A549 (cell line): ENCODE results near the gene TEDDM1. TPM values are rescaled to one million over a fixed set of nuclear protein-coding genes. Genes with fewer than 3 reads are reported as not detected.

Experiments
- ATAC-seq, 2 experiments: fragments of 200-7000 bp in 1 of 2; fragments of >200 bp in 1 of 2; cut with Nextera tagmentation in 1 of 2; cut with Tn5 transposase in 1 of 2; 3 replicates each; pipeline versions ENCODE4 v1.8.0 to v1.9.1; 2018 to 2020; ENCODE audit warnings: mild to moderate bottlenecking in 1 of 2, moderate library complexity in 1 of 2
- CTCF ChIA-PET: fragments of 300-600 bp; sonication (Branson Sonifier 250); formaldehyde crosslinking; extraction: SDS; loops from one replicate; lab custom pipeline; 2021; ENCODE audit warnings: antibody characterized with exemption, inconsistent platforms; lab: Yijun Ruan, JAX
- POLR2A ChIA-PET: fragments of 350-600 bp; formaldehyde crosslinking; extraction: SDS; loops from one replicate; lab custom pipeline; 2021; ENCODE audit warnings: antibody characterized with exemption, inconsistent platforms; lab: Yijun Ruan, JAX
- DNase-seq, 2 experiments: peaks; one replicate each; pipeline versions ENCODE4 v3.0.0 to v3.0.0-alpha.2; 2011 to 2016; ENCODE audit warnings: low read depth in 1 of 2, low spot score in 1 of 2
- FAIRE-seq: peaks from 2 replicates; lab custom pipeline; 2011; peaks lifted over from hg19 to GRCh38; lab: Jason Lieb, UNC
- H3K27ac ChIP-seq, 2 experiments: fragments of >200 bp; sonication (Bioruptor Twin); formaldehyde crosslinking; 3 replicates each; pipeline ENCODE4 v1.5.1; 2016 to 2017
- H3K4me1 ChIP-seq: fragments of >200 bp; sonication (Bioruptor Twin); formaldehyde crosslinking; 3 replicates; pipeline ENCODE4 v1.6.1; 2016
- H3K4me2 ChIP-seq: fragments of >200 bp; sonication (Bioruptor Twin); formaldehyde crosslinking; 3 replicates; pipeline ENCODE4 v1.6.1; 2016
- H3K4me3 ChIP-seq: fragments of >200 bp; sonication (Bioruptor Twin); formaldehyde crosslinking; 3 replicates; pipeline ENCODE4 v1.5.1; 2016
- H3K9me3 ChIP-seq: fragments of >200 bp; sonication (Bioruptor Twin); formaldehyde crosslinking; 3 replicates; pipeline ENCODE4 v1.6.1; 2016
- ATOH8 ChIP-seq: fragments of 250-450 bp; sonication (Bioruptor Pico); IDR thresholded peaks from 2 replicates; pipeline ENCODE4 v1.5.0; 2020; ENCODE audit warnings: low read depth, mild to moderate bottlenecking, moderate library complexity
- CBX2 ChIP-seq: fragments of 200-600 bp; sonication (generic); IDR thresholded peaks from 2 replicates; pipeline ENCODE4 v1.6.1; 2016; ENCODE audit warnings: low read depth, mild to moderate bottlenecking, borderline replicate concordance
- CTCF ChIP-seq: fragments of >200 bp; sonication (Bioruptor Twin); formaldehyde crosslinking; IDR thresholded peaks from 3 replicates; pipeline ENCODE4 v1.5.1; 2016
- E2F6 ChIP-seq: IDR thresholded peaks from 2 replicates; pipeline ENCODE4 v1.6.1; 2012; ENCODE audit warnings: low read depth, borderline replicate concordance
- EHF ChIP-seq: fragments of 250-450 bp; sonication (Bioruptor Pico); IDR thresholded peaks from 2 replicates; pipeline ENCODE4 v1.5.0; 2020; ENCODE audit warnings: mild to moderate bottlenecking
- EHMT2 ChIP-seq: fragments of 200-600 bp; sonication (generic); IDR thresholded peaks from 2 replicates; pipeline ENCODE4 v1.6.1; 2016; ENCODE audit warnings: antibody characterized with exemption, low read depth, mild to moderate bottlenecking, moderate library complexity
- ELK1 ChIP-seq: fragments of 150-350 bp; IDR thresholded peaks from 2 replicates; pipeline ENCODE4 v1.6.1; 2014; ENCODE audit warnings: low read depth, mild to moderate bottlenecking, low read length
- EP300 ChIP-seq, 2 experiments: fragments of >200 bp; sonication (Bioruptor Twin); formaldehyde crosslinking; IDR thresholded peaks; 2 replicates in 1 of 2; 3 replicates in 1 of 2; pipeline ENCODE4 v1.6.1; 2016 to 2017
- GATA3 ChIP-seq: IDR thresholded peaks from 2 replicates; pipeline ENCODE4 v1.6.1; 2012; ENCODE audit warnings: borderline replicate concordance
- HOXA7 ChIP-seq: fragments of 250-450 bp; sonication (Bioruptor Pico); IDR thresholded peaks from 2 replicates; pipeline ENCODE4 v1.5.0; 2020; ENCODE audit warnings: mild to moderate bottlenecking, moderate library complexity
- HOXB13 ChIP-seq: fragments of 250-450 bp; sonication (Bioruptor Pico); IDR thresholded peaks from 2 replicates; pipeline ENCODE4 v1.5.0; 2020; ENCODE audit warnings: low read depth, mild to moderate bottlenecking, moderate library complexity
- JUNB ChIP-seq: fragments of >200 bp; sonication (Bioruptor Twin); formaldehyde crosslinking; IDR thresholded peaks from 2 replicates; pipeline ENCODE4 v1.6.1; 2016
- KDM1A ChIP-seq: fragments of 200-600 bp; sonication (generic); IDR thresholded peaks from 2 replicates; pipeline ENCODE4 v1.6.1; 2016; ENCODE audit warnings: low read depth, mild to moderate bottlenecking
- KDM5A ChIP-seq: fragments of 200-600 bp; sonication (generic); IDR thresholded peaks from 2 replicates; pipeline ENCODE4 v1.6.1; 2016; ENCODE audit warnings: antibody characterized with exemption, mild to moderate bottlenecking
- MAFK ChIP-seq: fragments of 450-650 bp; IDR thresholded peaks from 2 replicates; pipeline ENCODE4 v1.6.1; 2014; ENCODE audit not compliant: partially characterized antibody
- NFE2L2 ChIP-seq: fragments of 150-350 bp; conservative IDR thresholded peaks from 2 replicates; pipeline ENCODE4 v1.6.1; 2014; ENCODE audit warnings: low read length
- NPAS2 ChIP-seq: fragments of 250-450 bp; sonication (Bioruptor Pico); IDR thresholded peaks from 2 replicates; pipeline ENCODE4 v1.8.0; 2022; ENCODE audit warnings: mild to moderate bottlenecking, moderate library complexity, borderline replicate concordance
- REST ChIP-seq: fragments of 200-600 bp; sonication (generic); IDR thresholded peaks from 2 replicates; pipeline ENCODE4 v1.6.1; 2016; ENCODE audit warnings: antibody characterized with exemption, mild to moderate bottlenecking, moderate library complexity
- SMC3 ChIP-seq: fragments of >200 bp; sonication (Bioruptor Twin); formaldehyde crosslinking; IDR thresholded peaks from 3 replicates; pipeline ENCODE4 v1.6.1; 2018; ENCODE audit warnings: inconsistent platforms
- ZFP36 ChIP-seq: fragments of 450-650 bp; IDR thresholded peaks from 2 replicates; pipeline ENCODE4 v1.6.1; 2014; ENCODE audit warnings: borderline replicate concordance; ENCODE audit not compliant: partially characterized antibody
- ZSCAN20 ChIP-seq: fragments of 250-450 bp; sonication (Bioruptor Pico); IDR thresholded peaks from 2 replicates; pipeline ENCODE4 v1.8.0; 2022; ENCODE audit warnings: mild to moderate bottlenecking, moderate library complexity
- WGBS: methylation state at CpG from one replicate; pipeline ENCODE4 v1.1.6; 2017; ENCODE audit errors: missing lambda C conversion rate; 5-methylcytosine and 5-hydroxymethylcytosine counted together
- polyA plus RNA-seq, 4 experiments: library from polyadenylated mRNA; depleted of rRNA in 3 of 4; stranded (reverse); fragments of >200 nt; fragmentation: RNase III in 1 of 4; extraction: RNeasy Plus Mini Kit Qiagen cat#74134 plus additional on column Dnase treatment in 1 of 4; gene quantifications; 2 replicates in 3 of 4; 3 replicates in 1 of 4; pipeline ENCODE4 v1.2.3, GENCODE V29; 2011 to 2017

The TEDDM1 gene
- polyA plus RNA-seq, 2 of the 4 experiments (the other 2 are of a cell fraction), result not detected

- no peak for TF ChIP-seq REST
- TF ChIP-seq SMC3, result no peak
- no peak for TF ChIP-seq CBX2
Measured at GRCh38 chr1:182408435-182409075, 8.1 kb upstream of the TEDDM1 start (continued).

- ATAC-seq (no peak), FAIRE-seq (no peak)
- Histone ChIP-seq H3K27ac (no peak overlapping the region), H3K4me3 (no peak overlapping the region), H3K4me2 (no peak overlapping the region)
- POLR2A ChIA-PET, result no interaction called here
- CTCF ChIA-PET, result interaction anchor here (2.9 kb wide), 1 partner anchor 11 kb away, joined by 11 read pairs; no protein-coding TSS in a partner anchor
- TF ChIP-seq HOXA7, result no peak
- no peak for TF ChIP-seq MAFK
- TF ChIP-seq ELK1, result no peak
- TF ChIP-seq CTCF, result no peak
- TF ChIP-seq HOXB13 (CRISPR knock-in tag), result no peak
- no peak for TF ChIP-seq NPAS2 (CRISPR knock-in tag)
- TF ChIP-seq KDM5A, result no peak
- no peak for TF ChIP-seq KDM1A
- no peak for TF ChIP-seq JUNB
- TF ChIP-seq ZSCAN20 (CRISPR knock-in tag), result no peak
- no peak for TF ChIP-seq EP300 (IDR thresholded peaks at IDR 0.05)
- TF ChIP-seq NFE2L2, result no peak
- TF ChIP-seq ZFP36, result no peak
- TF ChIP-seq, all 56 proteins: peak for 0
- 0 out of 3 replicates have a peak, but pooled peaks cover 2% of the 10 kb centered on the region for H3K9me3 ChIP-seq
- 2% methylated on average over 3 of the region's 3 CpGs for WGBS
- DNase-seq, result no peak
- no peaks in the 10 kb centered on the region for H3K4me1 ChIP-seq
Measured at GRCh38 chr1:182407724-182408123, 7.3 kb upstream of the TEDDM1 start.

GRCh38 chr1:182406012-182406411 is 5.5 kb upstream of the TEDDM1 start:
- 0% methylated on average over 1 of the region's 1 CpG for WGBS
- CTCF ChIA-PET, result interaction anchor here (1.3 to 2.9 kb wide), 3 partner anchors 9 to 12 kb away, joined by 3 to 14 read pairs (median 11); no protein-coding TSS in a partner anchor
- H3K4me2 ChIP-seq, result no peak overlapping the region
- H3K27ac ChIP-seq, result no peak overlapping the region
- TF ChIP-seq SMC3 (no peak), ATOH8 (CRISPR knock-in tag) (no peak), EHMT2 (no peak), ZSCAN20 (CRISPR knock-in tag) (no peak), E2F6 (no peak), KDM5A (no peak), EHF (CRISPR knock-in tag) (no peak), GATA3 (no peak)
- ATAC-seq (no peak), FAIRE-seq (no peak), DNase-seq (no peak)
- POLR2A ChIA-PET, result no interaction called here
- H3K4me3 ChIP-seq, result no peak overlapping the region
- H3K9me3 ChIP-seq, result 0 out of 3 replicates have a peak, but pooled peaks cover 2% of the 10 kb centered on the region
- no peaks in the 10 kb centered on the region for H3K4me1 ChIP-seq
